A204.1 (cell line): ENCODE measurements around the gene ACSL5.
A peak's percentile ranks its signal among the peaks of the same experiment; 100 is the strongest.
"Not testable (repeated sequence)": the region's sequence is repeated elsewhere in the genome, so short reads cannot be mapped to it uniquely, and the experiment has no call there.

Experiments
- FAIRE-seq: peaks from 2 replicates; lab custom pipeline; 2012; peaks lifted over from hg19 to GRCh38; lab: Jason Lieb, UNC

Gene ACSL5

GRCh38 chr10:112374724-112375541 is 1.0 kb downstream of the ACSL5 start:
- no peak for FAIRE-seq

DNA sequence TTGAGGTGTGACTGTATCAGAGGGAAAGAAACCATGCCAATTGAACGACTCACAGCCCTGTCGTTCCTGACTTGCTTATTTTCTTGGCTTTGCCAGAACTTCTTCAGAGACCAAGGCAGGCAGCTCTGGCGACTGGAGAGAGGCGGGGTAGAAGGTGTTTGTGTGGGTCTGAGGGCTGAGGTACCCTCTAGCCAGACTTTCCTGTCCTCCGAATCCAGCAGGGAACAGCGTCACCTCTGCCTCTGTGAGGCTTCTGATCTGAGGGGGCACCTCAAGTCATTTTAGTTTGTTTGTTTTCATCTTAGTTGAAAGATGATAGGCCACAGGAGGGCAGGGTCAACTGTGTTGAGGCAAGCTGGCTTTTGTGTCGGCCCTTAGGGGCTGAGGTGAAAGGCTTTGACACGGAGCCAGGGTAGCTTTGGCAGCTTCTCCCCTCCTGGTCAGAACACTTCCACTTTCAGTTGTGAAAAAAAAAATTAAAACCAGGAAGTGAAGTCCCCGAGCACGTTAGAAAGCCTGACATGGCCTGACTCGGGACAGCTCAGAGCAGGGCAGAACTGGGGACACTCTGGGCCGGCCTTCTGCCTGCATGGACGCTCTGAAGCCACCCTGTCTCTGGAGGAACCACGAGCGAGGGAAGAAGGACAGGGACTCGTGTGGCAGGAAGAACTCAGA is 1.9 kb downstream of the ACSL5 start:
- no peak for FAIRE-seq

GRCh38 chr10:112376396-112376790 is 2.5 kb downstream of the ACSL5 start:
- no peak for FAIRE-seq

DNA sequence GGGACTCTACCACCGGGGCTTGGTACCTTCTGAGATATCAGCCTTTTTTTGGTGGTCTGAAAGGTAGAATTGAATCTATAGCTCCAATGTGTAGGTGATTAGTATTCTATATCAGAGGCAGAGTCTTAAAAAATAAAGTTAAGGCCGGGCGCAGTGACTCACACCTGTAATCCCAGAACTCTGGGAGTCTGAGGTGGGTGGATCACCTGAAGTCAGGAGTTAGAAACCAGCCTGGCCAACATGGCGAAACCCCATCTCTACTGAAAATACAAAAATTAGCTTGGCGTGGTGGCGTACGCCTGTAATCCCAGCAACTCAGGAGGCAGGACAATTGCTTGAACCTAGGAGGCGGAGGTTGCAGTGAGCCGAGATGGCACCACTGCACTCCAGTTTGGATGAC is 3.2 kb downstream of the ACSL5 start:
- FAIRE-seq: not testable (repeated sequence)

DNA sequence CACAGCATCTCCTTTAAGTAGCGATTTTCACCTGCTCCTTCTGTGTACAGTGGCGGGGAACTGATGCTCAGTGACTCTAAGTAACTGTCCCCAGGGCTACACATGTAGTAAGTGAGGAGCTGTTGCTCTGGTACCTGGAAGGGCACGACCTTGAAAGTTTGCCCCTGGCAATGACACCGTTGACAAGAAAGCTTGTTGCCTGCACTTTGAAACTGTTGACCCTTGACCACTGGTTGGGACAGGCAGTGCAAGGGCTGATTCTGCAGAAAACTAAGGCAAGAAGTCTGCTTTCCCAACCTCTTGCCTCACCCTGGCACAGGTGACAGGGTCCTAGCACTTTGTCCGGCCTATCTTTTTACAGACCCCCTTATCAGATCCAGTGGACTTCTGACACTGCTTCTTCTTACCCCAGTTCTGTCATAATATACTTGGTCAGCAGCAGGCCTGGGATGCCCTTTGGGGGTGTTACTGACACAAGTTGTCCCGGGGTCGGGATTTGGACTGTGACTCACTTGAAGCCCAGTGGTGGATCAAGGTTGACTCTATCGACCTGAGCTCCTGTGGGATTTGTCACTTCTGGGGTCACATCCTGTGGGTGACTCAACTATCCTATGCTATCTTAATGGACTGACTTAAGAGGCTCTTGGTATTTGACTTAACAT is 5.8 kb downstream of the ACSL5 start:
- FAIRE-seq: no peak

GRCh38 chr10:112382515-112383235 is 8.8 kb downstream of the ACSL5 start:
- FAIRE-seq: no peak

DNA sequence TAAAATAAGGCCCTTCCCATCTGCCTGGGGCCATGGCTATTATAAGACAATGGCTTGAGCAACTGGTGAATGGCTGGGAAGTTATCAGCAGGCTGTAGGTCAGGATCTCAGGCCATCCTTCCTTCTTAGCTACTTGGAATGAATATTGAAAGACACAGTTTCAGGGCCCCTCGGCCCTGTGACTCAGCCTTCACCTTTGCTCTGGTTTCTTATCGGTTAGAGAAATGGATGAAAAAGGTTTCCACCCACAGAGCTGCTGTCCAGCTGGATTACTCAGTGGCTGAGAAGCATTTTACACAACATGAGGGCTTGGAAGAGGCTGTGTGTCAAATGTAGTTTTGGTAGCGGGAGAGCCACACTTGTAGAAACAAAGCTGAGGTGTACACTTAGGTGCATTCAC is 9.4 kb downstream of the ACSL5 start:
- no peak for FAIRE-seq

DNA sequence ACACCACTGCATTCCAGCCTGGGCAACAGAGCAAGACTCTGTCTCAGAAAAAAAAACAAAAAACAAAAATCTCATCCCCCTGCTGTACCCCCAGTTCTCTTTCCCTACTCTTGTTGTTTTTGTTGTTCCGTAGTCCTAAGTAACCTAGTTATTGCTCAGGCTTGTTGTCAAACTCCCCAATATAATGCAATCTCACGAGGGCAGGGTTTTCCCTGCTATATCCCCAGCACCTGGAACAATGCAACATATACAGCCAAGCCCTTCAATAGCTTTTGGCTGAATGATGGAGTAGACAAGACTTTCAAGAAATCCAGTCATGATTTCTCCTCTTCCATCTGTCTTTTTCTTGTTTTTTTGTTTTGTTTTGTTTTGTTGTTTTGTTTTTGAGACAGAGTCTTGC is 10.2 kb downstream of the ACSL5 start:
- FAIRE-seq: no peak

- FAIRE-seq: no peak
These were observed 11.3 kb downstream of the ACSL5 start for GRCh38 chr10:112385201-112385600.

- FAIRE-seq: not testable (repeated sequence)
These were observed 14.1 kb downstream of the ACSL5 start for GRCh38 chr10:112388056-112388455.

DNA sequence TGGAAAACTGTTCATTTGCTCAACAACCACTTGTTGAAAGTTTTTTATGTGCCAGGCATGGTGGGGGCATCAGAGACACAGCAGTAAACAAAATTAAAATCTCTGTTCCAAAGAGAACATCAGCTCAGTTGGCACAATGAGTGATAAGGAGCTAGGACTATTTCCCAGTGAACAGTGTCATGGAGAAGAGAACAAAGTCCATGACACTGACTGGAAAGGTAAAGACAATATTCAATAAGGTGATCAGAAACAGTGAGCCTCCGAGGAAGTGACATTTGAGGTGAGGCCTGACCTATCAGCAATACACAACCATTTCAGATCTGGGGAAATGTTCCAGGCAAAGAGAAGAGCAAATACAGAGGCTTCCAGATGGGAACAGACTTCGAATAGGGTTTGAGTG is 14.6 kb downstream of the ACSL5 start:
- no peak for FAIRE-seq

- no peak for FAIRE-seq
These were observed 15.4 kb downstream of the ACSL5 start for GRCh38 chr10:112389271-112389822.

DNA sequence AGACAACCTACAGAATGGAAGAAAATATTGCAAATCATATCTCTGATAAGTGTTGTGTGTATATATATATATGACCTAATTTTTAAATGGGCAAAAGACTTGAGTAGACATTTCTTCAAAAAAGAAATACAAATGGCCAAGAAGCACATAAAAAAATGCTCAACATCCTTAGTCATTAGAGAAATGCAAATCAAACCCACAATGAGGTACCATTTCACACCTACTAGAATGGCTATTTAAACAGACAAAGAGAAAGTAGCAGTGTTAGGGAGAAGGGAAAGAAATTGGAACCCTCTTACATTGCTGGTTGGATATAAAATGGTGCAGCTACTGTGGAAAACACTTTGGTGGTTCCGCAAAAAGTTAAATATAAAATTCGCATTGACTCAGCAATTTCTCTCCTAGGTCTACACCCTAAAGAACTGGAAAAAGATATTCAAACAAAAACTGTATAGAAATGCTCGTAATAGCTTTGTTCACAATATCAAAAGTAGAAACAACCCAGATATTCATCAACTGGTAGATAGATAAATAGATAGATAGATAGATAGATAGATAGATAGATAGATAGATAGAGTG is 16.3 kb downstream of the ACSL5 start:
- FAIRE-seq: peak; percentile 21

- no peak for FAIRE-seq
These were observed 19.4 kb downstream of the ACSL5 start for GRCh38 chr10:112393341-112393740.

GRCh38 chr10:112393827-112394226 is 19.9 kb downstream of the ACSL5 start:
- no peak for FAIRE-seq

GRCh38 chr10:112394475-112394875 is 20.6 kb downstream of the ACSL5 start:
- FAIRE-seq: no peak

GRCh38 chr10:112395809-112396530 is 22.1 kb downstream of the ACSL5 start:
- FAIRE-seq: no peak

GRCh38 chr10:112397592-112397991 is 23.7 kb downstream of the ACSL5 start:
- no peak for FAIRE-seq

DNA sequence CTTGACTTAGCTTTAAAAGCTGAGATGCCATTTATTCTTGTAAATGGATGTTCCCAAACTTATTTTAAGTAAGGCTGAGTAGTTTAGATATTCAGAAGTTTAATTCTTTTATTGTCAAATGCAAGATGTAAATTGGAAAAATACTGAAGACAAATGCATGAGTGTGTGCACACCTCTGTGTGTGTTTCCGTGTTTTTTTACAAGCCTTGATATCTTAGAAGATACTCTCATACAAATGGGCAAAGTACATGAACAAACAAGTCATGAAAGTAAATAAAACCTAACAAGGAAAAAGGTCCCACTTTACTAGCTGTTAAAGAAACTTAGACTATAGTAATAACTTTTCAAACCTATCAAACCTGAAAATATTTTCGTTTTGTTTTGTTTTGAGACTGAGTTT is 29.0 kb downstream of the ACSL5 start:
- FAIRE-seq: no peak

GRCh38 chr10:112404617-112405016 is 30.7 kb downstream of the ACSL5 start:
- FAIRE-seq: no peak

- FAIRE-seq: not testable (repeated sequence)
These were observed 32.9 kb downstream of the ACSL5 start for GRCh38 chr10:112406806-112407205.
